Brain microvascular endothelial cell (primary cell): ENCODE results near the gene NSMCE1.

Source experiments
- DNase-seq: peaks from one replicate; pipeline ENCODE4 v3.0.0-alpha.2; 2020
- H3K27ac ChIP-seq: fragments of 250-450 bp; sonication (Bioruptor Pico); 2 replicates; pipeline ENCODE4 v1.5.1; 2020; ENCODE audit warnings: mild to moderate bottlenecking, moderate library complexity
- H3K27me3 ChIP-seq: fragments of 250-450 bp; sonication (Bioruptor Pico); replicated peaks from 2 replicates; pipeline ENCODE4 v1.5.1; 2020; ENCODE audit warnings: mild to moderate bottlenecking
- H3K36me3 ChIP-seq: fragments of 250-450 bp; sonication (Bioruptor Pico); replicated peaks from 2 replicates; pipeline ENCODE4 v1.5.1; 2020; ENCODE audit warnings: mild to moderate bottlenecking
- H3K4me3 ChIP-seq: 2 replicates; pipeline ENCODE4 v1.5.1; 2011; ENCODE audit warnings: low read depth, mild to moderate bottlenecking, control low read depth, low read length, moderate library complexity
- CTCF ChIP-seq: IDR thresholded peaks from 2 replicates; pipeline ENCODE4 v1.5.1; 2011; ENCODE audit warnings: low read depth, mild to moderate bottlenecking, moderate library complexity, low read length, control low read depth, inconsistent platforms; ENCODE audit errors: missing control alignments
- in situ Hi-C: cut with HindIII; loops from 2 replicates; pipeline ENCODE4 v1.10.0; 2017; ENCODE audit warnings: low sequenced_read_pairs, low pct_ligation_motif_present

NSMCE1 gene

GRCh38 chr16:27223701-27224100, 44.9 kb downstream of the NSMCE1 start:
- TF ChIP-seq CTCF, result no peak
- Histone ChIP-seq H3K27ac (no peak overlapping the region), H3K27me3 (no peaks in the 10 kb centered on the region), H3K4me3 (no peak overlapping the region), H3K36me3 (peaks cover 3% of the 10 kb centered on the region)
- no peak for DNase-seq
- in situ Hi-C loops, result no loop called here

DNA sequence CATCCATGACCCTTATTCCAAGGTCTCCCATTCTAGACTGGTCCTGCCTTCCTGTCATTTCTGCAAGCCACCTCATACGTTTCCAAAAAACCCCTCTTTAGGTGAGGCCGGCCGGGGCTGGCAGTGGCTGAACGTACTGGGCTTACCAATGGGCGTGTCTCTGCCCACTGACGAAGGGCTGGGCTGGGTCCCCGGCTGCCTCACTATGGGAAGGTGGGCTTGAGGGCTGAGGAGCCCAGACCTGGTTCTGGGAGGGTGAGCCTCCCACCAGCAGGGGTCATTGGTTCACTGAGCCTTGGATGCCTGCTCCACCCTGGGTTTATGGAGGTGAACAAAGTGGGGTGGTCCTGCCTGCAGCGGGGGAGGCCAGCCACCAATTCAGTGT, 45.4 kb downstream of the NSMCE1 start:
- Histone ChIP-seq H3K4me3 (no peak overlapping the region), H3K36me3 (peaks cover 3% of the 10 kb centered on the region), H3K27ac (no peak overlapping the region), H3K27me3 (no peaks in the 10 kb centered on the region)
- DNase-seq, result no peak
- TF ChIP-seq CTCF, result peak; percentile 31
- in situ Hi-C loops, result no loop called here

GRCh38 chr16:27222249-27223225, 46.0 kb downstream of the NSMCE1 start:
- no peak overlapping the region for H3K4me3 ChIP-seq
- DNase-seq, result no peak
- H3K27me3 ChIP-seq, result no peaks in the 10 kb centered on the region
- peaks cover 3% of the 10 kb centered on the region for H3K36me3 ChIP-seq
- in situ Hi-C loops, result no loop called here
- no peak overlapping the region for H3K27ac ChIP-seq
- no peak for TF ChIP-seq CTCF

GRCh38 chr16:27221576-27222248, 46.9 kb downstream of the NSMCE1 start:
- Histone ChIP-seq H3K27ac (no peak overlapping the region), H3K36me3 (peaks cover 3% of the 10 kb centered on the region), H3K27me3 (no peaks in the 10 kb centered on the region), H3K4me3 (no peak overlapping the region)
- in situ Hi-C loops, result no loop called here
- no peak for DNase-seq
- TF ChIP-seq CTCF, result no peak

GRCh38 chr16:27220991-27221390, 47.6 kb downstream of the NSMCE1 start:
- H3K4me3 ChIP-seq, result no peak overlapping the region
- TF ChIP-seq CTCF, result no peak
- in situ Hi-C loops, result no loop called here
- no peak for DNase-seq
- no peaks in the 10 kb centered on the region for H3K27me3 ChIP-seq
- H3K36me3 ChIP-seq, result peaks cover 3% of the 10 kb centered on the region
- no peak overlapping the region for H3K27ac ChIP-seq
